GM18498 (cell line): Measurements from ENCODE around the gene JUNB.
"Not testable (repeated sequence)": the region's sequence is repeated elsewhere in the genome, so short reads cannot be mapped to it uniquely, and the experiment has no call there.

Experiments
- ATAC-seq: cut with Tn5 transposase; IDR thresholded peaks from one replicate; pipeline ENCODE4 v1.9.1; 2021; ENCODE audit warnings: mild to moderate bottlenecking, moderate library complexity; ENCODE audit not compliant: unreplicated experiment

Gene JUNB

GRCh38 chr19:12788682-12789097 is 2.6 kb upstream of the JUNB start:
- ATAC-seq, result no peak

GRCh38 chr19:12789098-12789903 is 2.0 kb upstream of the JUNB start:
- ATAC-seq, result no peak

DNA sequence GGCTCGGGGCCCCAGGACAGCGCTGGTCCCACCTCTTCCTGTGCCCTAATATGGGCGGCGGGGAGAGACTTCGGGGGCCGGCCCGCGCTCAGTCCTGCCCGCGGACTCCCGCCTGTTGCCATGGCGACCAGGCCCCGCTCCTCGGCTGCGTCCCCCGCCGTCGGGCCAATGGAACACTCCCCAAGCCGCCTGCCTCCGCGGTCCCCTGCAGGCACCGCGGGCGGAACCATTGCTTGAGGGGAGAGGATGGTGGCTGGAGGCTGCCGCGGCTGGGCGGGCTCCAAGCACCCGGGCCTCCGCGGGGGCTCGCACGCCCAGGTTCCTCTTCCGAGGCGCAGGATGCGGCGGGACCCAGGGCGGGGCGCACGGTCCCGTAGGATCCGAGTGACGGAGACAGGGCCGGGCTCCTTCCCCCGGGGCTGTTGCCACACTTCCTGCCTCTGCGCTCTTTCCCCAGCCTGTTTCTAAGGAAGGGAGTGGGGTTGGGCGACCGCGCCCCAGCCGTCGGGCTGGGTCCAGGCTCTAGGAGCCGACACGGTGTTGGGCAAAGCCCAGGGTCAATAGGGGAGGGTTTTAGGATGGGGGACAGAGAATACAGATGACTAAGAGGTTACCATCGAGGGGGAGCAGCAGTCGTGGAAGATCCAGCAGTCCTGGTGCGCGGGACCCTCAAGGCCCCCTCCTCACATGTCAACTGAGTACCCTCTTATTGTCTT is 1.2 kb upstream of the JUNB start:
- peak; percentile 44 for ATAC-seq

- no peak for ATAC-seq
Observed at GRCh38 chr19:12790628-12791344, 500 bp upstream of the JUNB start.

GRCh38 chr19:12792051-12792852 is 966 bp downstream of the JUNB start:
- ATAC-seq, result no peak

- ATAC-seq, result no peak
Observed at GRCh38 chr19:12792853-12793289, 1.6 kb downstream of the JUNB start.

DNA sequence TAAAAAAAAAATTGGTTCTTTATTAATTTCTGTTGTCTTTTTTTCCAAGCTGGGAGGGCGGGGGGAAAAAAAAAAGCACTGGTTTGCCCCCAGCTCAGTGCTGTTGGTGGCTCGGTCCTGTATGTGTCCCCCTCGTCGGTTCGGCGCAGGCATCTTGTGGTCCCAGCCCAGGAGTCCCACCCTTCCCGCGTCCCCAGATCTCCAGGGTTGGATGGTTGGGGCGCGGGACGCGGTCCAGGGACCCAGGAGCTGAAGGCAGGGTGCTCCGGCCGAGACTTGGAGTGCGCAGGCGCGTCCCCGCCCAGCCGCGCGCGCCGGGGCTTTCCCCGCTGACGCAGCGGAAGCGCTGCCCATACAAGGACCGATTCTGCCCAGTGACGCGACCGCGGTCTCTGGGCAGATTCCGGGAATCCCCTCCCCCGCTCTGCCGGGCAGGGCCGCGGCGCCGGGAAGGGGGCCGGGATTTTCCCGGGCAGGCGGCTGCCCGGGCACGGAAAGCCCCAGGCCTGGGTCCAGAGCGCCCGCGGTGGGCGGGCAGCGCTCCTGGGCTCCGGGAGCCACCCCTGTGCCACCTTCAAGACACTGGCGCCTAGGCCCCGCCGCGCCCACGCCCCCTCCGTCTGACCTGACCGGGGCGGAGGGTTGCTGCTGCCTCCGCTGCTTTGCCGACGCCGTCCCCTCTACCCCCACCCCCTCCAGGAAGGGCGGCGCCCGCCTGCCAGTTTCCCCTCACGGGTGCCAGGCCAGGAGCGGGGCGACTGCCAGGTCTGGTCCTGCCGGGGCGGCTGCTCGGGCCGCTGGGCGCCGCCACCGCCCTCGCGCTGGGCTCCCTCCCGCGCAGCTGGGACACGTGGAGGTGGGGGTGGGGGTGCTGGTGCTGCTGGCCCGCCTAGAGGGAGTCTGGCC is 2.3 kb downstream of the JUNB start:
- peak; percentile 34 for ATAC-seq

DNA sequence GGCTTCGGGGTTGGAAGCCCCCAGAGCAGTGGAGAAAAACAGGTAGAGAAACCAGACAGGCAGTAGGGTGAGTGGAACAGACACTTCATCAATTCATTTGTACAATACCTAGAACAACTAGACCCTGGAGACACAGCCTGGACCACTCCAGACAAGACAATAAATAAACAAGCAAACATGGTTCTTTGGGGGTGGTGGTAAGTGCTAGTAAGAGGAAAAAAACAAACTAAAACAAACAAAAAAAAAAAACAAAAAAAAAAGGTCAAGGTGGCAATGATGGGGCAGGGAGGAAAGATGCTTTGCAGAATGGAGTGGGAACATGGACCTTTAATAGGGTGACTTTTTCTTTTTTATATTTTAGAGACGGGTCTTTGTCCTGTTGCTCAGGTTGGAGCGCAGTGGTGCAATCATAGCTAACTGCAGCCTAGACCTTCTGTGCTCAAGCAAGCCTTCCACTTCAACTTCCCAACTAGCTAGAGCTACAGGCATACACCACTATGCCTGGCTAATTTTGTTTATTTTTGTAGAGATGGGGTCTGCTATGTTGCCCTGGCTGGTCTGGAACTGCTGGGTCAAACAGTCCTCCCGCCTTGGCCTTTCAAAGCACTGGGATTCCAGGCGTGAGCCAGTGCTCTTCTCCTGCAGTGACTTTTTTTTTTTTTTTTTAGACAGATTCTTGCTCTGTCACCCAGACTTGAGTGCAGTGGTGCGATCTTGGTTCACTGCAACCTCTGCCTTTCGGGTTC is 3.1 kb downstream of the JUNB start:
- no peak for ATAC-seq

GRCh38 chr19:12794971-12795381 is 3.7 kb downstream of the JUNB start:
- ATAC-seq, result no peak

DNA sequence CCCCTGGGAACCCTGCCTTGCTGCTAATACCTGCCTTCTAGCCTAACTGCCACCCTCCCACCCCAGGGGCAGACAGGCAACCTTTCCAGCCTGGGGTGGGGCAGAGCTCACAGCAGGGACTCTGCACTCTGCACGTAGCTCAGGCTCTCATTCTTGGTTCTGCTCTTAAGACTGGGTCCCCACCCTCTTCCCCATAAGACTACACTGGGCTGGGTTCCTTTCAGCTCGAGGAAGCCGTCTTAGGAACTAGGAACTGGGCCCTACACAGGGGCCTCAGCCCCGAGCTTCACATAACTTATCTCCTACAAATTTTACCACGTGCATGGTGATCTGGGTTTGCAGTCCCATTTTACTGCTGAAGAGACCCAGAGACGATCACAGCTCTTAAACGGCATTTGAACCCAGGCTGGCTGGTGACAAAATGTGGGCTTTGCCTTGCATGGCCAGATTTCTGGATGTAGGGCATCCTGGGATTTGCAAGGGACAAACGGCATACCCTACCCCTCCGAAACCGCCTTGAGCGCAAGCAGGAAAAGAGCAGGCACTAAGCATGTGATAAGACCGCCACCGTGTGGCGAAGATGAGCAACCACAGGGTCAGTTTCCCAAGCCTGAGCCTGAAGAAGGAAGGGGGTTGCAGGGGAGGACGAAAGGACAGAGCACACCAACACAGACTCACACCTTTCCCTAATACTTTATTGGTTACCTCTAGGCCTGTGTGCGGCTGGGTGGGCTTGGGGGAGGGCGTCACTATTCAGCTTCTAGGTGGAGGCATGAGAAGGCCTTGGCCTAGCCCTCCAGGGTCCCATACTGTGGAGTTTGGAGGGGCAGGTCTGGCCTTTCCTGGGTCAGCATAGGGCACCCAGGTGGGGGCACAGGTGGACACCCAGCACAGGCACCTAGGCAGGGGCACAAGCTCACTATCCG is 5.1 kb downstream of the JUNB start:
- ATAC-seq, result no peak

DNA sequence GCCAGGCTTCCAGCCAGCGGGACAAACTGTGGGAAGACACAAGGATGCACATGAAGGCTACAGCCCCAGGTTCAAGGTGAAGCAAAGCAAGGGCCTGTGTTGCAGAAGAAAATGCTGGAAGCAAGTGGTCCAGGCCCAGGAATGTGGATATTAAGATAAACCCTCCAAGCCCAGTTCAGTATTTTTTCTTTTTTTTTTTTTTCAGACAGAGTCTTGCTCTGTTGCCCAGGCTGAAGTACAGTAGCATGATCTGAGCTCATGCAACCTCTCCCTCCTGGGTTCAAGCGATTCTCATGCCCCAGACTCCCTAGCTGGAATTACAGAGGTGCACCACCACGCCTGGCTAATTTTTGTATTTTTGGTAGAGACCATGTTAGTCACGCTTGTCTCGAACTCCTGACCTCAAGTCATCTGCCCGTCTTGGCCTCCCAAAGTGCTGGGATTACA is 5.9 kb downstream of the JUNB start:
- ATAC-seq, result no peak

DNA sequence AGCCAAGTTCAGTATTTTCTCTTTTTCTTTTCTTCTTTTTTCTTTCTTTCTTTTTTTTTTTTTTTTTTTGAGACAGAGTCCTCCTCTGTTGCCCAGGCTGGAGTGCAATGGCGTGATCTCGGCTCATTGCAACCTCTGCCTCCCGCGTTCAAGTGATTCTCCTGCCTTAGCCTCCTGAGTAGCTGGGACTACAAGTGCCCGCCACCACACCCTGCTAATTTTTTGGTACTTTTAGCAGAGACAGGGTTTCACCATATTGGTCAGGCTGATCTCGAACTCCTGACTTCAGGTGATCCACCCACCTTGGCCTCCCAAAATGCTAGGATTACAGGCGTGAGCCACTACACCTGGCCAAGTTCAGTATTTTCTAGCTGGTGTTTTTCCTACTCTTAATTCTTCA is 6.3 kb downstream of the JUNB start:
- not testable (repeated sequence) for ATAC-seq

DNA sequence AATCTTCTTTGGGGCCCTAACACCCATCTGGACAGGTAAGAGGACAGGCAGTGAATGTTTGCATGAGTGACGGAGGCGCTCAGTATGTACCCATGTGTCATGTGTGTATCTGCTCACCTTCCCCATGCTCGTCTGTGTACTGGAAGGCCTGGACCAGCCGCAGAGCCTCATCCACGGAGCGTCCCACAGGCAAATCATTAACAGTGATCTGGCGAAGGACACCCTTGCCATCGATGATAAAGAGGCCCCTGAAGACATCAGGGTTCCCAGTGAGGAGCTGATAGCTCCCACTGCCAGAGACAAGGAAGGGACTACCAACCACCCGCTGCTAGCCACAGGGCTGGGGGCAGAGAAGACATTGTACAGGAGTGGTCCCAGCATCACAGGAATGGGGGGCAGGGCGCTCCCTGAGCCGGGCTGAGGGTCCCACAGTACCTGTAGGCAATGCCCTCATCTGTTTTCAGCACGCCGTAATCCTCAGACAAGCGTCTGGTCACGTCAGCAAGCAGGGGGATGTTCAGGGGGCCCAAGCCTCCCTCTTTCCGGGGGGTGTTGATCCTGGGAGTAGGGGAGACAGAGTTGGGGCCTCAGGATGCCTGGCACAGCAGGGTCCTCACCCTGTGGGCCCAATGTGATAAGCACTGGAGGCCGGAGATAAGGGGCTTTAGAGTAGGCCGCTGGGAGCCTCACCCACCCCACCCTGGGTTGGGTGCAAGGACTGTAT is 8.6 kb downstream of the JUNB start:
- ATAC-seq, result no peak

GRCh38 chr19:12800466-12800770 is 9.1 kb downstream of the JUNB start:
- no peak for ATAC-seq

GRCh38 chr19:12800923-12801465 is 9.7 kb downstream of the JUNB start:
- no peak for ATAC-seq

DNA sequence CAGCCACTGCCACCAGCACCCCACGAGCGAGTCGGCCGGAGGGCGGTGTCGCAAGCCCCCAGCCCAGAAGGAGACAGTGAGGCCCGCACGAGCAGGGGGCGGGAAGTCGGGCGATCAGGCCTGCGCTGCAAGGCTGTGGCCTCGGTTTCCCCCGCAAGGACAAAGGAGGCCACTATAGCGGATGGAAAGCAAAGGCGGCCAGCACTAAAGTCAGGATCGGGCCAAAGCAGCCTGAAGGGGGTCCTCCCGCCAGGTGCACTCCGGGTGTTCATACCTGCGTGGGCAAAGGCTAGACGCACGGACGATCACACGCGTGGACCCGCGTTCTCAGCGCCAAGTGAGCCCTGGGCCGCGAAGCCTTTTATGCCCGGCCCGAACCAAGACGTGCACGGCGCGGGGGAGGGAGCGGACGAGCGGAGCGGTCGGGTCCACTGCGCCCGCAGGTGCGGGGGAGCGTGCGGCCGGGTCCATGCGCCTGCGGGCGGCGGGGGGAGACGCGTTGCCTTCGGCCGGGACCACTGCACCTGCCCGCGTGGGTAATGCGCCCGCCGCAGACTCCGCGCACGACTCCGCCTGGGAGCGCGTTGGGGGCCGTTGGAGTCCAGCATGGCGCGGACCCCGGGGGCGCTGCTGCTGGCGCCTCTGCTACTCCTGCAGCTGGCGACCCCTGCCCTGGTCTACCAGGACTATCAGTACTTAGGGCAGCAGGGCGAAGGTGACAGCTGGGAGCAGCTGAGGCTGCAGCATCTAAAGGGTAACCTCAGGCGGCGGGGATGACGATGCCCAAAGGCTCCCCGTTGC is 10.4 kb downstream of the JUNB start, which contains the start of the genes PRDX2 and THSD8:
TSS of gene PRDX2 (minus strand) at position 335 of the 801 bp plus-strand sequence. CDS start 539 bp downstream, outside the sequence.
TSS of gene THSD8 (plus strand) at position 604 of the 801 bp plus-strand sequence. CDS start at position 607, 3 bp downstream.
- no peak for ATAC-seq
